BE2C (cell line): ENCODE measurements around the gene SAMD3.

Experiments
- DNase-seq: peaks from one replicate; pipeline ENCODE4 v3.0.0-alpha.2; 2020
- H3K27me3 ChIP-seq: fragments of 250-450 bp; sonication (Bioruptor Pico); 2 replicates; pipeline ENCODE4 v1.5.1; 2020; ENCODE audit warnings: mild to moderate bottlenecking
- H3K36me3 ChIP-seq: fragments of 250-450 bp; sonication (Bioruptor Pico); 2 replicates; pipeline ENCODE4 v1.5.1; 2020; ENCODE audit warnings: mild to moderate bottlenecking
- H3K4me1 ChIP-seq: fragments of 250-450 bp; sonication (Bioruptor Pico); 2 replicates; pipeline ENCODE4 v1.5.1; 2020
- H3K4me3 ChIP-seq: 2 replicates; pipeline ENCODE4 v1.5.1; 2011; ENCODE audit warnings: low read depth, low read length
- H3K9me3 ChIP-seq: fragments of 250-450 bp; sonication (Bioruptor Pico); 2 replicates; pipeline ENCODE4 v1.5.1; 2020
- TF ChIP-seq, protein P1 (sequence below): IDR thresholded peaks from 2 replicates; pipeline ENCODE4 v1.5.1; 2012; ENCODE audit warnings: mild to moderate bottlenecking, low read depth, low read length

Gene SAMD3

GRCh38 chr6:130140084-130140483 is 82.7 kb downstream of the SAMD3 start:
- H3K4me1 ChIP-seq: no peaks in the 10 kb centered on the region
- H3K9me3 ChIP-seq: no peaks in the 10 kb centered on the region
- no peak overlapping the region for H3K4me3 ChIP-seq
- DNase-seq: no peak
- TF ChIP-seq, protein P1, sequence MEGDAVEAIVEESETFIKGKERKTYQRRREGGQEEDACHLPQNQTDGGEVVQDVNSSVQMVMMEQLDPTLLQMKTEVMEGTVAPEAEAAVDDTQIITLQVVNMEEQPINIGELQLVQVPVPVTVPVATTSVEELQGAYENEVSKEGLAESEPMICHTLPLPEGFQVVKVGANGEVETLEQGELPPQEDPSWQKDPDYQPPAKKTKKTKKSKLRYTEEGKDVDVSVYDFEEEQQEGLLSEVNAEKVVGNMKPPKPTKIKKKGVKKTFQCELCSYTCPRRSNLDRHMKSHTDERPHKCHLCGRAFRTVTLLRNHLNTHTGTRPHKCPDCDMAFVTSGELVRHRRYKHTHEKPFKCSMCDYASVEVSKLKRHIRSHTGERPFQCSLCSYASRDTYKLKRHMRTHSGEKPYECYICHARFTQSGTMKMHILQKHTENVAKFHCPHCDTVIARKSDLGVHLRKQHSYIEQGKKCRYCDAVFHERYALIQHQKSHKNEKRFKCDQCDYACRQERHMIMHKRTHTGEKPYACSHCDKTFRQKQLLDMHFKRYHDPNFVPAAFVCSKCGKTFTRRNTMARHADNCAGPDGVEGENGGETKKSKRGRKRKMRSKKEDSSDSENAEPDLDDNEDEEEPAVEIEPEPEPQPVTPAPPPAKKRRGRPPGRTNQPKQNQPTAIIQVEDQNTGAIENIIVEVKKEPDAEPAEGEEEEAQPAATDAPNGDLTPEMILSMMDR: no peak
- no peaks in the 10 kb centered on the region for H3K27me3 ChIP-seq
- H3K36me3 ChIP-seq: no peaks in the 10 kb centered on the region

DNA sequence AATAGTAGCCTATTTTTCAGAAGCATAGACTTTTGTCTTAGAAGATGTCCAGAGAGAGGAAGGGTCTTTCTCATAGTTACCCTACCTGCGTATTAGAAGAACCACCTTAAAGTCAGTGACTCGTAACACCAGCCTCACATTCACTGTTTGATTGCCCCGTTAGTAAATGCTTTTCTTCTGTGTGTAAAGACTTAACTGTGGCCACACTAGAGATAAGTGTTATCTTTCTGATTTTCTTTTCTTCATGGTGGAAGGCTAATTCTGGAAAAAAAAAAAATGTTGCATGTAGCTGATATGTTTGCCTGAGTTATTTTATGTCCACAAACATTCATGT is 83.9 kb downstream of the SAMD3 start:
- TF ChIP-seq, protein P1: no peak
- DNase-seq: no peak

DNA sequence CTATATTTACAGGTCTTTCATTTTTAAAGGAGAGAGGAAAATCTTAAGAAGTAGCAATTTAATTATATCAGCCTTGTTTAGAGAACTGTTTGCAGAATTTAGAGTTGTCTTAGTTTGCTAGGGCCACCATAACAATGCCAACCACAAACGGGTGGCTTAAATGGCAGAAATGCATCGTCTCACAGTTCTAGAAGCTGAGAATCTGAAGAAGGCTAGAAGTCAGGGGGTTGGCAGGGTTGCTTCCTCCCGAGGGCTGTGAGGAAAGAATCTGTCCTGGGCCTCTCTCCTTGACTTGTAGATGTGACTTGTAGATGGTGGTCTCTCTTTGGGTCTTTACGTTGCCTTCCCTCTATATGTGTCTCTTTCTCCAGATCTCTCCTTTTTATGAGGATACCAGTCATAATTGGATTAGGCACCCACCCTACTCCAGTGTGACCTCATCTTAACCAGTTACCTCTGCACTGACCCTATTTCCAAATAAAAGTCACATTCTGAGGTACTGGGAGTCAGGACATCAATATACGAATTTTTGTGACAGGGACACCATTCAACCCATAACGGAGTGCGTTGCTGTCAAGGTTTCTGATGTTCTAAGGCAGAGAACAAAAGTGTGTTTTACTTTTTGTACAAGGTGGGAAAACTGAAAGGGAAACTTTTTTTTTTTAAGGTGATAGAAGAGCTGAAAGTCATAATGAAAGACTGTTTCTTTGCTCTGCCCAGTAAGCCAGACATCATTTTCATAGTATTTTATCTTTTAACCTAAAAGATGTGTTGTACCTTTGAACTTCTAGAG is 84.4 kb downstream of the SAMD3 start:
- TF ChIP-seq, protein P1: no peak
- Histone ChIP-seq H3K4me1 (no peaks in the 10 kb centered on the region), H3K27me3 (no peaks in the 10 kb centered on the region), H3K36me3 (no peaks in the 10 kb centered on the region), H3K4me3 (no peak overlapping the region), H3K9me3 (no peaks in the 10 kb centered on the region)
- no peak for DNase-seq

More for the DNA sequence above, 83.9 kb downstream of the SAMD3 start:
- no peak overlapping the region for H3K4me3 ChIP-seq
- no peaks in the 10 kb centered on the region for H3K9me3 ChIP-seq
- no peaks in the 10 kb centered on the region for H3K4me1 ChIP-seq
- no peaks in the 10 kb centered on the region for H3K36me3 ChIP-seq
- H3K27me3 ChIP-seq: no peaks in the 10 kb centered on the region

GRCh38 chr6:130136798-130137197 is 86.0 kb downstream of the SAMD3 start:
- DNase-seq: no peak
- Histone ChIP-seq H3K27me3 (no peaks in the 10 kb centered on the region), H3K36me3 (no peaks in the 10 kb centered on the region), H3K9me3 (no peaks in the 10 kb centered on the region), H3K4me3 (no peak overlapping the region), H3K4me1 (no peaks in the 10 kb centered on the region)
- TF ChIP-seq, protein P1: no peak

GRCh38 chr6:130134582-130134981 is 88.2 kb downstream of the SAMD3 start:
- no peaks in the 10 kb centered on the region for H3K27me3 ChIP-seq
- no peaks in the 10 kb centered on the region for H3K36me3 ChIP-seq
- H3K9me3 ChIP-seq: no peaks in the 10 kb centered on the region
- no peak for DNase-seq
- H3K4me3 ChIP-seq: no peak overlapping the region
- no peaks in the 10 kb centered on the region for H3K4me1 ChIP-seq
- TF ChIP-seq, protein P1: no peak

DNA sequence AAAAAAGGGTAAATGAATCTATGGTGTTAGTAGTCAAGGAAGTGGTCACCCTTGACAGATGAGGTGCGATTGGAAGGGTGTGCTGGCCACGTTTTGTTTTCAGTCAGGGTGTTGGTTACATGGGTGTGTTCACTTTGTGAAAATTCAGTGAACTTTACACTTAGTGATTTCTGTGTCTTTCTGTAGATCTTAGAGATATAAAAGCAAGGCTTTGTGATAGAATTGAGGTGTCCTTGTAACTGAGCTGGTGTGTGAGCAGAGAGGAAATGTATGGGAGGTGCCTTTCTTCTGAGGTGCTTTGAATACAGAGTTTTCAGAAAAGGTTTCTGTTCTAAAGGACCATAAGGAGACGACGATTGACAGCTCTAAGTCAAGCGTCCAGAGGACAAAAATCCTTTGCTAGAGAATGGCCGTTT is 90.5 kb downstream of the SAMD3 start:
- TF ChIP-seq, protein P1: no peak
- DNase-seq: no peak

More for the DNA sequence above, 90.5 kb downstream of the SAMD3 start:
- H3K27me3 ChIP-seq: no peaks in the 10 kb centered on the region
- no peaks in the 10 kb centered on the region for H3K4me1 ChIP-seq
- no peaks in the 10 kb centered on the region for H3K36me3 ChIP-seq
- H3K4me3 ChIP-seq: no peak overlapping the region
- H3K9me3 ChIP-seq: no peaks in the 10 kb centered on the region
